Stimulated activated CD4-positive, alpha-beta T cell treated with anti-CD3 and anti-CD28 coated beads, Interleukin-1b, Interleukin-23, amount 100 ng/mL, for 48 hours (primary cell): ENCODE measurements around the gene ACKR4.
"Not testable (repeated sequence)": the region's sequence is repeated elsewhere in the genome, so short reads cannot be mapped to it uniquely, and the experiment has no call there.

ENCODE experiments used
- DNase-seq: peaks from one replicate; pipeline ENCODE4 v3.0.0-alpha.2; 2020

ACKR4 gene

DNA sequence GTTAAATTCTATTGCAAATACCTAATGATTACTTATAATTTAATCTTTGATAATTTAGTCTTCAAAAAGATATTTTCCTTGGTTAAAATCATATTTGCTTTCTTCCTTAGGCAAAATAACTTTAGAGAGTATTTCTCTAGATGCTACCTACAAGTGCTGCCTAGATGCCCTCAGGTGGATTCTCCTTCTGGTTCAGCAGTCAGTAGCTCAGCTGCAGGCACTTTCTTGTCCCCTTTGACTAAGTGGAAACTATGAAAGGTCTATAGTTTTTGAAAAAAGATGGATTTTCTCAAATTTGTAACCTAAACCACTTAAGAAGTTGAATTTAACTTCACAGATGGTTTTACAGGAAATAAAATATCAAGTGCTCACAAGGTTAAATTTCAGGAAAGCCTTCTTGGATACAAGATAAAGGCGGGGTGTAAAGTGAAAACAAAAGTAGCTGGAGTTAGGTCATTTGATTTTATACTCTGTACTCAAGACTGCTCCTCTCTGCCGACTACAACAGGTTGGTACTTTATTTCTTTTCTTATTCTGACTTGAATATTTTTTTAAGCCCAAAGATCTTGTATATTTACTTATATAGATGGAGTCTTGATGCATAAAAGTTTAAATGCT, at the start of gene ACKR4:
ACKR4 (plus strand) TSS at position 455 of the 618 bp plus-strand sequence. CDS start 3,128 bp downstream, outside the sequence.
- DNase-seq, result no peak

- DNase-seq, result no peak
Measured at GRCh38 chr3:132549169-132549568, 47.9 kb upstream of the ACKR4 start.

GRCh38 chr3:132549890-132550578, 47.0 kb upstream of the ACKR4 start:
- DNase-seq, result no peak

DNA sequence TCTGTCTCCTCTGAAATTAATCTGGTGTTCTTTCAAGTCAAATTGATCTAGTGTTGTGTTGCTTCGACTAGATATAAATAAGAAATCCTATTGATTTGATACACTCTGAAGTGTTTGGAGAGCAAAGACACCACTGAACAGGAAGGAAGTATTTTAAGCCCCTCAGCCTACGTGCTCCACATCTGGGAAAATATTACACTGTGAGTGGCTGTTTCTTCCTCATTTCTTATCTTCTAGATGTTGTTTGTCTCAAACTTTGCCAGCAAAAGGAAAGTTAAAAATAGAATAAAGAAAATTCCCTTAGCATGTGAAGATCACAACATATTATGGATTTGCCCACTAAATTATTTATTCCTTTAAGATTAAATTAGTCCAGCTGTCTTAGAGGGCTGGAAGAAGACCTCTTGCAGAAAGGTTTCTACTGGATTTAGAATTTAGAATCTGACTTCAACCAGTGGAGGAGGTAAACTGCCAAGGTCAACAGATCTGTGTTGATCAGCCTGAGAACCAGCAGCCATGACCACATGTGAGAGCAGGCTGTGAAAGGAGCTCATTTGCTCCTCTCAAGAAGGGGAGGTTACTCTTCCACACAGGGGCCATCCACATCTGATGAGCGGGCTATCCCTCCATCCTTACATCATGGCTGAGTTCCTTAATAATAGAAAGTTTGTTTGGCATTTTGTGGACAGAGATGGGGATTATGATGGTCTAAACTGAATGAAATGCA, 46.3 kb upstream of the ACKR4 start:
- no peak for DNase-seq

DNA sequence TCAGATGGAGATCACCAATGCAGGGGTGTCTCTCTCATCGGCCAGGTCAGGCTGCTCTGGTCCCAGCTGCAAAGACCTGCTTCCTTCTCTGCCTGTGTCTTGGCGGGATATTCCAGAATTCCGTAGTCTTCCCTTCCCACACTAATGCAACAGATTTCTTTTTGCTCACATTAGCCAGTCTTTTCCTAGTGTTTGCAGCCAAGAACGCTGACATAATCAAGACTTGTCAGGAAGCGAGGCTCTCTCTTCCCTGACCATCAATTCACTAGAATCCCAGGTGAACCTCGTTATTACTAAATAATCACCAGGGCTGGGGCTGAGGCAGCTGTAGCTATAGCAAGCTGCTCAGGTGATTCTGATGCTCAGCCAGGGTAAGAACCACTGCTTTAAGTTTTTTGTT, 43.2 kb upstream of the ACKR4 start:
- DNase-seq, result no peak

DNA sequence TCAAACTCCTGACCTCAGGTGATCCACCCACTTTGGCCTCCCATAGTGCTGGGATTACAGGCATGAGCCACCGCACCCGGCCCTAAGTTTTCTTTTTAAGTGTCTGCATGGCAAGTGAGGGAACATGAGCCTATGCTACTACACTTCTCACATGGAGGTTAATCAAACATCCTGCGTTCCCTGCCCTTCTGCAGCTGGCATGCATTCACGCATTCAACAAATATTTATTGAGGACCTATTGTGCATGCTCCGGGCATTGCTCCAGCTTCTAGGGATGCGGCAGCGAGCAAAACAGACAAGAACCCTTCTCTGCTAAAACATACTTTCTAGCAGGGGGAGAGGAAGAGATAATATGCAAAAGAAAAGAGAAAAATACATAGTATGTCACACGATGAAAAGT, 42.6 kb upstream of the ACKR4 start:
- no peak for DNase-seq

DNA sequence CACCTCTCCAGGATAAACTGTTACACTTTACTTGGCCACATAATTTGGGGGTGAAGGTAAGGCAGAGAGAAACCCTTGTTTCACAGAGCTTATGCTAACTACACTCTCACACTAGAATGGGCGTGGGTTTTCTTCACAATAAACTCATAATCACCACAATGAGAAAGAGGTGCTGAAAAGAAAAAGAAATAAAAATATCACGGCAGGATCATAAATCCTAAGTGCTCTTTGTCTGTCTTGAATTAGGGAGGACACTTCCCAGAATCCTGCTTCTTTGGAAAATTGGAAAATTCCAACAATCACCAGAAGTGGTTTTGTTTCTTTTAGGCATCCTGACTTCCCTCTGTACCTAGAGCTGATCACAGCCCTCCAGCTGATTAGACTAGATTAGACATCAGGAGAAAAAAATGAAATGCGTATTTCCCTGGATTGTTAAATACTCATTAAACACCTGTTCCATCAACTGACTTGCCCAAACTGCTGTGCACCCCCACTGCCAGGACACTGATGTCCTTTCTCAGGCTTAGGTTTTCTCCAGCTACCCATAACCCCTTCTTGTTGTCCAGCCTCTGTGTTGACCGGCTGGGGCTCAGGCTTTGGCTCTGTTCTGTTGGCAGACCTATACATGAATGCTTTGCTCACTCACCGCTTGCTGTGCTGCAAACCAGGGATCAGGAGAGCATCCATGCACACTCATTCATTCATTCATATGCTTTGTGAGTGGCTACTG, 41.6 kb upstream of the ACKR4 start:
- DNase-seq, result no peak

DNA sequence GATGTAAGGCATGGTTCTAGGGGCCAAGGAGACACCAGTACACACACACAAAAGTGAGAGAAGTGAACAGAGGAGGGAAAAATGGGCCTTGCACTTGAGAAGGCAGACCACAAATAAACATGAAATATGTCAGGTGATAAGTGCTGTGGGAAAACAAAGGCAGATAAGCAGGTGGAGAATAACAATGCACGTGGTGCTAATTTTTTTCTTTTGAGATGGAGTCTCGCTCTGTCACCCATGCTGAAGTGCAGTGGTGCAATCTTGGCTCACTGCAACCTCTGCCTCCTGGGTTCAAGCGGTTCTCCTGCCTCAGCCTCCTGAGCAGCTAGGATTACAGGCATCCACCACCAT, 41.1 kb upstream of the ACKR4 start:
- DNase-seq, result not testable (repeated sequence)

DNA sequence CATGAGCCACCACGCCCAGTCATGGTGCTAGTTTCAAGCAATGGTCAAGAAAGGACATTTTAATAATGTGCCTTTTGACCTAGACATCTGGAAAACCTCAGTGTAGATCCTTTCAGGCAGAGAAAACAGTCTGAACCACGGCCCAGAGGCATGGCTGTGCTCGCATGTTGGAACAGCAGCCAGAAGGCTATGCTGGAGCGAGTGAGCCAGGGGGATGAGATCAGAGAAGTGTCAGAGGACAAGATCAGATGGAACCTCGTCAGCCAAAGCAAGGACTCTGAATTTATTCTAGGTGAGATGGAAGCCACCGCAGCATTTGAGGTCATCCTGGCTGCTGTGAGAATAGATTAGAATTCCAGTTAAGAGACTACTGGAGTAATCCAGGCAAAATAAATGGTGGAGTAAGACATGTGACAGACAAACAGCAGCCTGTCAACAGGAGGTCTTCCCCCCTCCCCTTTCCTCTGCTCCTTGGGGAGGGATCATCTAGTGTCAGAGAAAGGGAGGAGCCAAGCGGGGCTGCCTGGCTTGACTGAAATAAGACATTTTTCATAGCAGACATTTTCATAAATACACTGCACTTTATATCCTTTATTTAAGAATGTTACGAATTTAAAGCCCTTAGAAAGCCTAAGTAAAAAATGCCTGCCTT, 40.4 kb upstream of the ACKR4 start:
- DNase-seq, result no peak

DNA sequence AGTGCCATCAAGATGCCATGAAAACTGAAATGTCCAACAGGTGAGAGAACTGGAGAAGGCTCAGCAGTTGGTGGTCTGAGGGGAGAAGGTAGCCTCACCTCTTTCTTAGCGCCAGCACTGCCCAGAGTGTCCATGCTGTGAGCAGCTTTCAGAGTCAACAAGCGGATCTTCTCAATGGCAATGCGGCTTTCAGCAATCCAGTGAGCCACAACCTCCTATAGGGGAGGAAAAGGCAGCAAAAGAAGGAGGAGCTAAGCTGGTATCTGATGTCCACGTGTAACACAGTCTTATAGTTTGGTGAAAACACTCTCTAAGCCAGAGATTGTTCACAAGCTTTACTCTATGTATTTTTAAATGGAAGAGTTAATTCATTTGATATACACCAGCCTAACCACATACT, 36.1 kb upstream of the ACKR4 start:
- DNase-seq, result no peak

DNA sequence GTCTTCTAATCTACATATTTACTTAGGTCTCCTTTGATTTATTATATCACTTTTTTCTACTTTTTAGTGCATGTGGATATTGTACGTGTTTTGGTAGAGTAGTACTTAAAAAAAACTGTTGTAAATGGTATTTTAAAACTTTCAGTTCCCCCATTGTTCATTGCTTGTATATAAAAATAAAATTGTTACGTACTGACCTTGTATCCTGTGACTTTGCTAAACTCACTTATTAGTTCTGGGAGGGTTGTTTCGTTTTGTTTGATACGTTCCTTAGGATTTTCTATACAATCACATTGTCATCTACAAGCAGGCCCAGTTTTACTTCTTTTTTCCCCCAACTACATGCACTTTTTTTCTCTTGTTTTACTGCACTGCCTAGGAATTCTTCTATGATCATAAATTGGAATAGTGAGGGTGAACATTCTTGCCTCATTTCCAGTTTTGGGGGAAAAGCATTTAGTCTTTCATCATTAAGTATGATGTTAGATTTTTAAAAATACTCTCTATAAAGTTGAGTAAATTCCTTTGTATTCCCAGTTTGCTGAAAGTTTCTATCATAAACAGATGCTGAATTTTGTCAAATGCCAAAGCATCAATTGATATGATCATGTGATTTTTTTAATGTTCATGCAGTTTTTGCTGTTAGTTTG, 33.5 kb upstream of the ACKR4 start:
- no peak for DNase-seq

GRCh38 chr3:132564070-132564465, 33.0 kb upstream of the ACKR4 start:
- DNase-seq, result no peak

DNA sequence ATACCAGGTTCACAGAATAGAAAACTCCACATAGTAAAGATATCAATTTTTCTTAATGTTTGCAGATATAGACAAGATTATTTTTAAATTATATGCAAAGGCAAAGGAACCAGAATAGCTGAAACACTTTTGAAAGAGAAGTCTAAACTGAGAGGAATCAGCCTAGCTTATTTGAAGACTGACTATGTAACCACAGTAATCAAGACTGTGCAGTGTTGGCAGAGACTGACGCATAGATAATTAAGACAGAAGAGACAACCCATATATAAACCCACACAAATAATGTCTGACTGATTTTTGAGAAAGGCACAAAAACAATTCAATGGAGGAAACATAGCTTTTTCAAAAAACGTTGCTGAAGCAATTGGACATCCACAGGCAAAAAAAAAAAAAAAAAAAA, 28.6 kb upstream of the ACKR4 start:
- no peak for DNase-seq

DNA sequence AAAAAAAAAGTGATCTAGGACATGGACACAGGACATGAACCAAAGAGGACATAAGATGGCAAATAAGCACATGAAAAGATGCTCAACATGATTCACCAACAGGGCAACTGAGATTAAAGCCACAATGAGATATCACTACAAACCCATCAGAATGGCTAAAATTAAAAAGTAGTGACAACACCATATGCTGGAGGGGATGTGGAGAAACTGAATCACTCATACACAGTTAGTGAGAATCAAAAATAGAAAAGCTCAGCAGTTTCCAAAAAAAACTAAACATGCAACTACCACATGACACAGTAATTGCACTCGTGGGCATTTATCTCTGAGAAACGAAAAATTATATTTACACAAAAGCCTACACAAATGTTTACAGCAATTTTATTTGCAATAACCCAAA, 27.9 kb upstream of the ACKR4 start:
- DNase-seq, result no peak

GRCh38 chr3:132569580-132569979, 27.5 kb upstream of the ACKR4 start:
- no peak for DNase-seq

DNA sequence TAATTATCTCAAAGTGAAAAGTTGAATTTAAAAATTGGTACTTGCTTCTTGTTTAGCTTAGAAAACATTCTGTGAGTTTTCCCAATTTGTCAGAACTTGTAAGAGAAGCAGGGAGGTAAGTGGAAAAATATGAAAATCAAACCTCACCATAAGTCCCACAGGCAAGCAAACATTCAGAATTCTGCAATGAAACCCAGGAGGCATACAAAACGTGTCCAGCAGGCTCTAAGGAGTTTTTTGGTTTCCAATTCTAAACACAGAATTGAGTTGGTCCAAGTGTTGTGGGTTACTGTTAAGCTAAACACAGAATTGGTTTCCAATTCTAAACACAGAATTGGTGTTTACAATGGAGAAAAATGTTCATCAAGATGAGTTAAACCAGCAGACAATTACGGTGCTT, 27.1 kb upstream of the ACKR4 start:
- no peak for DNase-seq

GRCh38 chr3:132573797-132574211, 23.3 kb upstream of the ACKR4 start:
- no peak for DNase-seq

DNA sequence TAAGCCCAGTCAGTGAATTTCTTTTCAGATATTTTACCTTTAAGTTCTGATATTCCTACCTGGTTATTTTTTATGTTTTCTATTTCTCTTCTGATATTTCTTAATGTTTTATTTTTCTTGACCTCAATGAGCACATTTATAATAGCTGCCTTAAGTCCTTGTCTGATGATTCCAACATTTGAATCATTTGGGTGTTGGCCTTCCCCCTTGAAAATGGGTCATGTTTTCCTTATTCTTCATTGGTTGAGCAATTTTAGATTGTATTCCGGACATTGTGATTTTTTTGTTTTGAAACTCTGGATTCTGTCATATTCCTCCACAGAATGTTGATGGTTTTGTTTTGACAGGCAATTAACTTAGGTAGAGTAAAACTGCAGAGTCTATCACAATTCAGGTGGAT, 9.7 kb upstream of the ACKR4 start:
- no peak for DNase-seq

GRCh38 chr3:132592216-132592615, 4.9 kb upstream of the ACKR4 start:
- DNase-seq, result no peak

- DNase-seq, result no peak
Measured at GRCh38 chr3:132593241-132593946, 3.7 kb upstream of the ACKR4 start.

GRCh38 chr3:132593947-132594323, 3.1 kb upstream of the ACKR4 start:
- no peak for DNase-seq

GRCh38 chr3:132594498-132594897, 2.6 kb upstream of the ACKR4 start:
- no peak for DNase-seq
